Measurements from ENCODE around the gene IFNL2. TPM values are rescaled to one million over a fixed set of nuclear protein-coding genes. Genes with fewer than 3 reads are reported as not detected.

IFNL2 gene
- total RNA-seq, 1 experiment from 2014 or later: 0.33 TPM

GRCh38 chr19:39318071-39318470 is 49.9 kb downstream of the IFNL2 start:
- BruUV-seq (replicated peaks): no TSS peak
- H3K27me3 ChIP-seq (ENCODE audit: control insufficient read depth, insufficient read depth, low read length): peaks cover 6% of the 10 kb centered on the region
- H3K4me1 ChIP-seq (ENCODE audit: control insufficient read depth, insufficient read depth, low read length): peaks cover 4% of the 10 kb centered on the region
- no peaks in the 10 kb centered on the region for H3K36me3 ChIP-seq (ENCODE audit: control insufficient read depth, insufficient read depth, low read length)
- TF ChIP-seq TCF7L2 (IDR thresholded peaks at IDR 0.05; ENCODE audit: low read depth, low read length) (no peak), CTCF (IDR thresholded peaks at IDR 0.05) (no peak), POLR2AphosphoS5 (IDR thresholded peaks at IDR 0.05; ENCODE audit: low read depth, low read length) (no peak), REST (IDR thresholded peaks at IDR 0.05; ENCODE audit: insufficient read depth in 1 of 2, low read depth in 2 of 2, low read length in 1 of 2) (no peak), SIN3A (IDR thresholded peaks at IDR 0.05; ENCODE audit: borderline replicate concordance, insufficient read depth, low read depth, low read length) (no peak)
- H3K9me3 ChIP-seq (ENCODE audit: control insufficient read depth, insufficient read depth, low read depth, low read length): no peaks in the 10 kb centered on the region
- POLR2A ChIA-PET: interaction anchor here (0.6 to 0.8 kb wide), 2 partner anchors 14 to 256 kb away, joined by 3 to 4 read pairs; no protein-coding TSS in a partner anchor
- CTCF ChIA-PET: interaction anchor here (1.2 to 1.4 kb wide), 2 partner anchors 8 to 10 kb away, joined by 4 to 6 read pairs; no protein-coding TSS in a partner anchor
- in situ Hi-C loops (cut with HindIII; ENCODE audit: low pct_unique_long_range_greater_than_20kb, low sequenced_read_pairs) (no loop called here), intact Hi-C loops (cut with micrococcal nuclease; ENCODE audit: unreplicated experiment) (no loop called here)
- no peak for DNase-seq (ENCODE audit: low read depth, low spot score)
- H3K4me3 ChIP-seq (ENCODE audit: low read depth in 2 of 2, low read length in 2 of 2): no peak overlapping the region
- no peak for ATAC-seq
- no peak overlapping the region for H3K27ac ChIP-seq (ENCODE audit: low read length)

GRCh38 chr19:39318690-39319089 is 50.5 kb downstream of the IFNL2 start:
- ChIA-PET POLR2A (interaction anchor here (0.8 kb wide), 1 partner anchor 15 kb away, joined by 3 read pairs; no protein-coding TSS in a partner anchor), CTCF (interaction anchor here (1.4 kb wide), 1 partner anchor 8 kb away, joined by 4 read pairs; no protein-coding TSS in a partner anchor)
- Histone ChIP-seq H3K36me3 (ENCODE audit: control insufficient read depth, insufficient read depth, low read length) (no peaks in the 10 kb centered on the region), H3K27me3 (ENCODE audit: control insufficient read depth, insufficient read depth, low read length) (peaks cover 6% of the 10 kb centered on the region), H3K4me3 (ENCODE audit: low read depth in 2 of 2, low read length in 2 of 2) (no peak overlapping the region), H3K27ac (ENCODE audit: low read length) (no peak overlapping the region), H3K9me3 (ENCODE audit: control insufficient read depth, insufficient read depth, low read depth, low read length) (no peaks in the 10 kb centered on the region), H3K4me1 (ENCODE audit: control insufficient read depth, insufficient read depth, low read length) (peaks cover 4% of the 10 kb centered on the region)
- DNase-seq (ENCODE audit: low read depth, low spot score): no peak
- intact Hi-C loops (cut with micrococcal nuclease; ENCODE audit: unreplicated experiment) (no loop called here), in situ Hi-C loops (cut with HindIII; ENCODE audit: low pct_unique_long_range_greater_than_20kb, low sequenced_read_pairs) (no loop called here)
- no peak for TF ChIP-seq POLR2AphosphoS5 (IDR thresholded peaks at IDR 0.05; ENCODE audit: low read depth, low read length)
- TF ChIP-seq CTCF (IDR thresholded peaks at IDR 0.05): no peak
- no peak for TF ChIP-seq TCF7L2 (IDR thresholded peaks at IDR 0.05; ENCODE audit: low read depth, low read length)
- TF ChIP-seq SIN3A (IDR thresholded peaks at IDR 0.05; ENCODE audit: borderline replicate concordance, insufficient read depth, low read depth, low read length): no peak
- no peak for TF ChIP-seq REST (IDR thresholded peaks at IDR 0.05; ENCODE audit: insufficient read depth in 1 of 2, low read depth in 2 of 2, low read length in 1 of 2)
- ATAC-seq: no peak
- no TSS peak for BruUV-seq (replicated peaks)
